ENCODE data around the gene TLR10. TPM values are rescaled to one million over a fixed set of nuclear protein-coding genes. Genes with fewer than 3 reads are reported as not detected.

The TLR10 gene
- polyA plus RNA-seq, 2 of the 4 experiments (the other 2 are of a cell fraction): 0.14 TPM; not detected in 1

DNA sequence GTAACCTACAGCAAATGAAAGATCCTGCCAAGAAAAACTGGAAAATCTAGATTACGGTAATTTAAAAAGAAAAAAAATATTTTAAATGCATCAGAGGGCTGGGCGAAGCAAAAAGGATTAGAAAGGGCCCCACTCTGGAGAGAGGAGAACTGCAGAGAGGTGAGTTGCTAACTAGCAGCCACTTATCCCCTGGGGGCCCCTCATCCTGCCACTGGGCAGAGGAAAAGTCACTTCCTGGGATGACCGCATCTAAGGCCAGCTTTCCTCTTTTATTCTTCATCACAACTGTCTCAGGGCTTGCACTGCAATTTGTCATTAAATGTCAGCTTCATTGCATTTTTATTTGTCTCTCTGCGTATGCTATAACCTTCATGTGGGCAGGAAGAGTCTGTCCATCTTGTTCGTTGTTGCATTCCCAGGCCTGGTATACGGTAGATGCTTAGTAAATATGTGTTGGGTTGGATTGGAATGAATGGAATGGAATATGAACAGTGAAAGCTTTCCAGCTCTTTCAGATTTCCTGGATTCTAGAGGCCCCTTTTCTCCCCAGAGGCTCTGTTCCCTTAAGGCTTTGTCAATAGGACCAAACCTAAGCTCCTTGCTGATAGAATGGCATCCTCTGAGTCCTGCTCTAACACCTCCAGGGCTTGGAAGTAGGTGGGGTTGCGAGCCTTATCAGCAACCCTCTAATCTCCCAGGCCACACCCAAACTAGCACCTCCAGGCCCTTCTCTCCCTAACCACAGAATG, 58.9 kb downstream of the TLR10 start:
- Histone ChIP-seq H3K4me2 (no peak overlapping the region), H3K4me1 (peaks cover 8% of the 10 kb centered on the region), H3K4me3 (no peak overlapping the region), H3K27ac (no peak overlapping the region), H3K9me3 (no peaks in the 10 kb centered on the region)
- TF ChIP-seq ZC3H11A (IDR thresholded peaks at IDR 0.05) (no peak), RCOR1 (IDR thresholded peaks at IDR 0.05; ENCODE audit: low read depth, low read length) (no peak), FOSB (CRISPR knock-in tag; IDR thresholded peaks at IDR 0.05) (no peak), HOXB5 (CRISPR knock-in tag; IDR thresholded peaks at IDR 0.05) (no peak), CEBPB (IDR thresholded peaks at IDR 0.05) (no peak), CHD4 (IDR thresholded peaks at IDR 0.05; ENCODE audit: borderline replicate concordance) (no peak), BHLHE40 (IDR thresholded peaks at IDR 0.05; ENCODE audit: low read depth, low read length) (no peak), CBX8 (IDR thresholded peaks at IDR 0.05) (no peak)
- FAIRE-seq: no peak
- ChIA-PET POLR2A (no interaction called here), CTCF (interaction anchor here (1.3 kb wide), 1 partner anchor 544 kb away, joined by 8 read pairs; no protein-coding TSS in a partner anchor)
- no peak for DNase-seq (ENCODE audit: low read depth in 1 of 2, low spot score in 1 of 2)
- WGBS (ENCODE audit: missing lambda C conversion rate): 77% methylated on average over 7 of the region's 7 CpGs
- no peak for ATAC-seq

DNA sequence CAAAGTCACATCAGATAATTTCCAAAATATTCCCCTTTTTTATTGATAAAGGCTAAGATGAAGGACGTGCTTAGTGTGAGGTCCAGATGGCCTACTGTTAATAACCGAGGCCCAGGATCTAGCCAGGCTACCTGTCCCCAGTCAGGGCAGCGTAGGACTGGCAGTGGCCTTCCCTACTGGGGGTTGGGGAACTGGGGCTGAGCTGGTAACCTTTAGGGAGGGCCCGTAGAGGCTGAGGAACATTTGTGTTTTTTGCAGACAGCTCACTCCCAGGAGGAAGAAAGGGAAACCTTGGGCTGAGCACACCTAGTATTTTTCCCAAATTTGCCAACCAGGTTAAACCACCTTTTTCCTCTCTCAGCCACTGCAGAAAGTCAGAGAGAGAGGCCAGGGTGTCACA, 59.7 kb downstream of the TLR10 start:
- no peaks in the 10 kb centered on the region for H3K9me3 ChIP-seq
- ATAC-seq (no peak), FAIRE-seq (no peak), DNase-seq (ENCODE audit: low read depth in 1 of 2, low spot score in 1 of 2) (no peak)
- no peak overlapping the region for H3K4me2 ChIP-seq
- CTCF ChIA-PET: interaction anchor here (1.3 kb wide), 1 partner anchor 544 kb away, joined by 8 read pairs; no protein-coding TSS in a partner anchor
- no peak overlapping the region for H3K4me3 ChIP-seq
- TF ChIP-seq, protein P1, sequence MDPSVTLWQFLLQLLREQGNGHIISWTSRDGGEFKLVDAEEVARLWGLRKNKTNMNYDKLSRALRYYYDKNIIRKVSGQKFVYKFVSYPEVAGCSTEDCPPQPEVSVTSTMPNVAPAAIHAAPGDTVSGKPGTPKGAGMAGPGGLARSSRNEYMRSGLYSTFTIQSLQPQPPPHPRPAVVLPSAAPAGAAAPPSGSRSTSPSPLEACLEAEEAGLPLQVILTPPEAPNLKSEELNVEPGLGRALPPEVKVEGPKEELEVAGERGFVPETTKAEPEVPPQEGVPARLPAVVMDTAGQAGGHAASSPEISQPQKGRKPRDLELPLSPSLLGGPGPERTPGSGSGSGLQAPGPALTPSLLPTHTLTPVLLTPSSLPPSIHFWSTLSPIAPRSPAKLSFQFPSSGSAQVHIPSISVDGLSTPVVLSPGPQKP (IDR thresholded peaks at IDR 0.05; ENCODE audit: low read depth, low read length): no peak
- TF ChIP-seq RAD21 (conservative IDR thresholded peaks at IDR 0.05 in 1 of 2, IDR thresholded peaks at IDR 0.05 in 1 of 2) (no peak), MAZ (IDR thresholded peaks at IDR 0.05; ENCODE audit: borderline replicate concordance, low read depth, low read length) (no peak), CBX8 (IDR thresholded peaks at IDR 0.05) (no peak), TP53 (CRISPR knock-in tag; IDR thresholded peaks at IDR 0.05) (no peak), MAFK (IDR thresholded peaks at IDR 0.05; ENCODE audit: partially characterized antibody) (no peak), HOXB5 (CRISPR knock-in tag; IDR thresholded peaks at IDR 0.05) (no peak), POLR2AphosphoS2 (conservative IDR thresholded peaks at IDR 0.05; ENCODE audit: low read length) (no peak), SMC3 (IDR thresholded peaks at IDR 0.05) (no peak), HDAC2 (IDR thresholded peaks at IDR 0.05) (no peak), CBX2 (IDR thresholded peaks at IDR 0.05; ENCODE audit: borderline replicate concordance, low read depth) (no peak), HOXA7 (CRISPR knock-in tag; IDR thresholded peaks at IDR 0.05) (no peak), TFCP2L1 (CRISPR knock-in tag; IDR thresholded peaks at IDR 0.05) (no peak)
- TF ChIP-seq, protein P2, sequence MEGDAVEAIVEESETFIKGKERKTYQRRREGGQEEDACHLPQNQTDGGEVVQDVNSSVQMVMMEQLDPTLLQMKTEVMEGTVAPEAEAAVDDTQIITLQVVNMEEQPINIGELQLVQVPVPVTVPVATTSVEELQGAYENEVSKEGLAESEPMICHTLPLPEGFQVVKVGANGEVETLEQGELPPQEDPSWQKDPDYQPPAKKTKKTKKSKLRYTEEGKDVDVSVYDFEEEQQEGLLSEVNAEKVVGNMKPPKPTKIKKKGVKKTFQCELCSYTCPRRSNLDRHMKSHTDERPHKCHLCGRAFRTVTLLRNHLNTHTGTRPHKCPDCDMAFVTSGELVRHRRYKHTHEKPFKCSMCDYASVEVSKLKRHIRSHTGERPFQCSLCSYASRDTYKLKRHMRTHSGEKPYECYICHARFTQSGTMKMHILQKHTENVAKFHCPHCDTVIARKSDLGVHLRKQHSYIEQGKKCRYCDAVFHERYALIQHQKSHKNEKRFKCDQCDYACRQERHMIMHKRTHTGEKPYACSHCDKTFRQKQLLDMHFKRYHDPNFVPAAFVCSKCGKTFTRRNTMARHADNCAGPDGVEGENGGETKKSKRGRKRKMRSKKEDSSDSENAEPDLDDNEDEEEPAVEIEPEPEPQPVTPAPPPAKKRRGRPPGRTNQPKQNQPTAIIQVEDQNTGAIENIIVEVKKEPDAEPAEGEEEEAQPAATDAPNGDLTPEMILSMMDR (IDR thresholded peaks at IDR 0.05): no peak
- TF ChIP-seq, protein P3, sequence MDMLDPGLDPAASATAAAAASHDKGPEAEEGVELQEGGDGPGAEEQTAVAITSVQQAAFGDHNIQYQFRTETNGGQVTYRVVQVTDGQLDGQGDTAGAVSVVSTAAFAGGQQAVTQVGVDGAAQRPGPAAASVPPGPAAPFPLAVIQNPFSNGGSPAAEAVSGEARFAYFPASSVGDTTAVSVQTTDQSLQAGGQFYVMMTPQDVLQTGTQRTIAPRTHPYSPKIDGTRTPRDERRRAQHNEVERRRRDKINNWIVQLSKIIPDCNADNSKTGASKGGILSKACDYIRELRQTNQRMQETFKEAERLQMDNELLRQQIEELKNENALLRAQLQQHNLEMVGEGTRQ (IDR thresholded peaks at IDR 0.05): no peak
- TF ChIP-seq, protein P4, sequence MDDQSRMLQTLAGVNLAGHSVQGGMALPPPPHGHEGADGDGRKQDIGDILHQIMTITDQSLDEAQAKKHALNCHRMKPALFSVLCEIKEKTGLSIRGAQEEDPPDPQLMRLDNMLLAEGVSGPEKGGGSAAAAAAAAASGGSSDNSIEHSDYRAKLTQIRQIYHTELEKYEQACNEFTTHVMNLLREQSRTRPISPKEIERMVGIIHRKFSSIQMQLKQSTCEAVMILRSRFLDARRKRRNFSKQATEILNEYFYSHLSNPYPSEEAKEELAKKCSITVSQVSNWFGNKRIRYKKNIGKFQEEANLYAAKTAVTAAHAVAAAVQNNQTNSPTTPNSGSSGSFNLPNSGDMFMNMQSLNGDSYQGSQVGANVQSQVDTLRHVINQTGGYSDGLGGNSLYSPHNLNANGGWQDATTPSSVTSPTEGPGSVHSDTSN (IDR thresholded peaks at IDR 0.05): no peak
- TF ChIP-seq, protein P5, sequence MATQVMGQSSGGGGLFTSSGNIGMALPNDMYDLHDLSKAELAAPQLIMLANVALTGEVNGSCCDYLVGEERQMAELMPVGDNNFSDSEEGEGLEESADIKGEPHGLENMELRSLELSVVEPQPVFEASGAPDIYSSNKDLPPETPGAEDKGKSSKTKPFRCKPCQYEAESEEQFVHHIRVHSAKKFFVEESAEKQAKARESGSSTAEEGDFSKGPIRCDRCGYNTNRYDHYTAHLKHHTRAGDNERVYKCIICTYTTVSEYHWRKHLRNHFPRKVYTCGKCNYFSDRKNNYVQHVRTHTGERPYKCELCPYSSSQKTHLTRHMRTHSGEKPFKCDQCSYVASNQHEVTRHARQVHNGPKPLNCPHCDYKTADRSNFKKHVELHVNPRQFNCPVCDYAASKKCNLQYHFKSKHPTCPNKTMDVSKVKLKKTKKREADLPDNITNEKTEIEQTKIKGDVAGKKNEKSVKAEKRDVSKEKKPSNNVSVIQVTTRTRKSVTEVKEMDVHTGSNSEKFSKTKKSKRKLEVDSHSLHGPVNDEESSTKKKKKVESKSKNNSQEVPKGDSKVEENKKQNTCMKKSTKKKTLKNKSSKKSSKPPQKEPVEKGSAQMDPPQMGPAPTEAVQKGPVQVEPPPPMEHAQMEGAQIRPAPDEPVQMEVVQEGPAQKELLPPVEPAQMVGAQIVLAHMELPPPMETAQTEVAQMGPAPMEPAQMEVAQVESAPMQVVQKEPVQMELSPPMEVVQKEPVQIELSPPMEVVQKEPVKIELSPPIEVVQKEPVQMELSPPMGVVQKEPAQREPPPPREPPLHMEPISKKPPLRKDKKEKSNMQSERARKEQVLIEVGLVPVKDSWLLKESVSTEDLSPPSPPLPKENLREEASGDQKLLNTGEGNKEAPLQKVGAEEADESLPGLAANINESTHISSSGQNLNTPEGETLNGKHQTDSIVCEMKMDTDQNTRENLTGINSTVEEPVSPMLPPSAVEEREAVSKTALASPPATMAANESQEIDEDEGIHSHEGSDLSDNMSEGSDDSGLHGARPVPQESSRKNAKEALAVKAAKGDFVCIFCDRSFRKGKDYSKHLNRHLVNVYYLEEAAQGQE (IDR thresholded peaks at IDR 0.05): no peak
- WGBS (ENCODE audit: missing lambda C conversion rate): 63% methylated on average over 4 of the region's 4 CpGs
- POLR2A ChIA-PET: no interaction called here
- no peak overlapping the region for H3K27ac ChIP-seq
- H3K4me1 ChIP-seq: peaks cover under 1% of the 10 kb centered on the region; the same call in 2 of the 3 replicates

Measured in A549 (cell line).